Stimulated activated CD4-positive, alpha-beta T cell treated with anti-CD3 and anti-CD28 coated beads, Interleukin-2, amount 100 ng/mL, for 4 hours (primary cell): ENCODE data around the gene CCDC88A.
A peak's percentile ranks its signal among the peaks of the same experiment; 100 is the strongest.
"Not testable (repeated sequence)": the region's sequence is repeated elsewhere in the genome, so short reads cannot be mapped to it uniquely, and the experiment has no call there.

Experiments
- DNase-seq: peaks from one replicate; pipeline ENCODE4 v3.0.0-alpha.2; 2020; ENCODE audit warnings: low read depth

The CCDC88A gene

DNA sequence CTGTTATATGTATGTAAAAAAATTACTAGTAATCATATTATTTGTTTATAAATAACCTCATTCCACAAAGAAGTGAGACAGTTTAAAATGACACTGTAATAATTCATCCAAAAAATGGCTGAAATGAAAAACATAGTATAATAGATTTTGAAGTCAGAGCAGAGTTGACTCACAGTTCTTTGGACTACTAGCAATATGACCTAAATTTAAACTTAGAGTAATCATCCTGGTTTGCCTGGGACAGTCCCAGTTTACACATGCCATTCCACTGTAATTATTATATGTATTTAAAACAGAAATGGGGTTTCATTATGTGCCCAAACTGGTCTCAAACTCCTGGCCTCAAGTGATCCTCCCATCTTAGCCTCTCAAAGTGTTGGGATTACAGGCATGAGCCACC lies 48.3 kb downstream of the CCDC88A start:
- no peak for DNase-seq

DNA sequence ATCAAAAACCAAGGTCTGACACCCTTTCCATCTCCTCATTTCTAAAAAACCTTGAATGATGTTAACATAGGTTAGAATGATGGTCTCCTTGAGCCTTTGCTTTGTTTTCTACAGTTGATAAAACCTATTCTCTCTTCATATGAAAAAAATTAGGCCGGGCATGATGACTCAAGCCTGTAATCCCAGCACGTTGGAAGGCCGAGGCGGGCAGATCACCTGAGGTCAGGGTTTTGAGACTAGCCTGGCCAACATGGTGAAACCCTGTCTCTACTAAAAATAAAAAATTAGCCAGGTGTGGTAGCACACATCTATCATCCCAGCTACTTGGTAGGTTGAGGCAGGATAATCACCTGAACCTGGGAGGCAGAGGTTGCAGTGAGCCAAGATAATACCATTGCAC lies 49.4 kb downstream of the CCDC88A start:
- no peak for DNase-seq

DNA sequence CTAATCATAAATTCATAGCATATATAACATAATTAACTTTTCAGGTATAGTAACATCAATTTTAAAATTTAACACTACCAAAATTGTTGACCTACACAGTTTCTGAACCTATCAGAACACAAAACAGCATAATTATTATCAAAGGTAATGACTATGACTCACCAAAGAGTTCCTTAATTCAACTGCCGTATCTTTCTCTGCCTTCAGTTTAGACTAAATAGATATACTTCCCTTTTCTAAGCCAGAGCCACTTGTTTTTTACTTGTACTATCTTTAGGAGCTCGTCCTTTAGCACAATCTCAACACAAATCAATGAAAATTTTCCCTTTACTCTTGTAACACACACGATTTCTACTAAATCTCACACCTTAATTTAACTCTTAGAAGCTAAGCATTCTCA lies 54.4 kb downstream of the CCDC88A start:
- DNase-seq, result no peak

DNA sequence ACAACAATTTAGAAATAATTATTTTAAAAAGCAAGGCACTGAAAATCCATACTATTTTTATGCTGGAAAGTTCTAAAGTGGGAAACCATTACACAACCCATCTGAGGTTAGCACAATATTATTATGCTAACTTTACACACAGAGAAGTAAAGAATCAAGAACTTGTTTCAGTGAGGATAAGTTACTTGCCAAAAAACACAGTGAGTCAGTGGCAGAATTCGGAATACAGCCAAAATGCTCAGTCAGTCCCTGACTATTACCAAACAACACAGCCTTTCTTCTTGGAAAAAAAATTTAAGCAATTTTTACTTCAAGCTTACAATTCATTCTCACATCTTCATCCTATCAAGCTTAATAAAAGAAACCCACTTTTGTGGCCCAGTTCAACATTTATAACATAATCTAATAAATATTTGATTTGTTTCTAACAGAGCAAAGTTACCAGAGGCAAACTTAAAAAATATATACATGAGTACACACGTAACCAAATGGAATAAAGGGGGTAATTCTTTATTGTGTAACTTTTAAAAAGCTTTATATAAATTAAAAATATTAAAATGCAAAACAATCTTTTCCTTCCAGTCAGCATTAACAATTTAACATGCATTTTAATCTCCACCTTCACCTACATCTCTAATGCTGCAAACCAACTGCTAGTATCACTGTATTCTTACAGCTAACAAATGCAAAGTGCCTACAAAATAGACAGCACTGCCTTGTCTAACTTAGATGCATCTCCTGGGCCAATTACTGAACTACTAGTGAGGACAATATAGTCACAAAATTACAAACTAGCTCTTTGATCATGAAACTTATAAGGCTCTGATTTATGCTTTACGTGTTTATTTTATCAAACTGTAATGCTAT lies 55.2 kb downstream of the CCDC88A start:
- no peak for DNase-seq

DNA sequence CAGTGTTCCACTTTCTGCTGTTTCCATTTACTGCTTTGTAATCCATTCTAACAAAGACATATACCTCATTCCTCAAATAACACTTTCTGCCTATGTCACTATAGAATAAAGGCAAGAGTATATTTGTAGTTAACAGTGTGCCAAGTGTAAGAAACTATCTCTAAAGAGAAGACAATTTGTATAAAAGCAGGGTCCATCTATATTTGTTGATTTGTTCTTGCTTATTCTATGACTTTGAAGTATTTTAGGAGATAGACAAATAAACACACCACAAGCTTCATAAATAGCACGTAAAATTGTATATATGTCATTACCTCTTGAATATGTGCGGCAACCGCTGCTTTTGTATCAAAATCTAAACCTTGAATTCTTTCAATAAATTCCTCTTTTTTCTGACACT lies 56.0 kb downstream of the CCDC88A start:
- DNase-seq, result no peak

DNA sequence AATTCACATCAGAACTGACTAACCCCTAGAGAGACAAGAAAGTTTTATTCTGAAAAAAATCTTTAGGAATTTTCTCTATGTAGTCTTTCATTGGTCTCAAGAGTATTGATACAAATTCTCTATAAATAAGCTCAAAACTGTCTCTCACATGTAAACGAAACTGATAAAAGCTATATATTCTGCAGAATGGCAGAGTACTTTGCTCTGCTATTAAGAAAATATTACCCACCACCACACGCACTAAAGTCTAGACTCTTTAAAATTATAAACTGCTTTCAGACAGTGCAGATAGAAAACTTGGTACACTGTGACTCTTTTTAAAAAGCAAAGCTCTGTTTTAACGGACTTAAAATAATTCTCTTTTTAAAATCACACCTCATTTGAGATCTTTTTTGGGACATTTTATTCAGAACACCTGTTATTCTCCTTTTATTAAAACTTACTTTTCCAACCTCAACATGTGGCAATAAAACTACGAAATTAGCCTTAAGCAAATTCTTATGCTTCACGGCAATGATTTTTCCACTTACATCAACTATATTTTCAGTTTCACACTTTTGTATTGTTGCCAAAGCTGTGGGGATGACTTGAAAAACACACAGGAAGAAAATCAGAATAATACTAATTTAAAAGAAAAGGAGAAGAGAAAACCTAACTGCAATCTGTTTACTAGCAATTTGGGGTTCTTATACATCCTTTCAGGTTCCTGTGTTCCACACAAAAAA lies 58.0 kb downstream of the CCDC88A start:
- DNase-seq, result no peak

DNA sequence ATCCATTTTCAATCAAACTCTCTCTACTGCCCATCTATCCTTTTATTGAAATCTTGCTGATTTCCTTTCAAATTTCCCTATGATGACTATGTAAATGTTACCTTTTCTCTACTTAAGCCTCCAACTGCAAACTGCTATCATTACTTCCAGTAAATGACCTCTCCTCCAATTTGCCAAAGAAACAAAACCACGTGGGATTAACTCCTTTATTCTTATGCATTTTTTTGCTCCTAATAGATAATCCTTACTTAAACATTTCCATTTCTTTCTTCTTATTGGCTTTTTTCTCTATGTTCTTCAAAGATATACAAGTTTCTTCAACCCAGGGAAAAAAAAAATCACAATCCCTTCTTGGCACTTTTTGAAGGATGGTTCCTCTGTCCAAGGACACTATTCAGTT lies 61.2 kb downstream of the CCDC88A start:
- no peak for DNase-seq

DNA sequence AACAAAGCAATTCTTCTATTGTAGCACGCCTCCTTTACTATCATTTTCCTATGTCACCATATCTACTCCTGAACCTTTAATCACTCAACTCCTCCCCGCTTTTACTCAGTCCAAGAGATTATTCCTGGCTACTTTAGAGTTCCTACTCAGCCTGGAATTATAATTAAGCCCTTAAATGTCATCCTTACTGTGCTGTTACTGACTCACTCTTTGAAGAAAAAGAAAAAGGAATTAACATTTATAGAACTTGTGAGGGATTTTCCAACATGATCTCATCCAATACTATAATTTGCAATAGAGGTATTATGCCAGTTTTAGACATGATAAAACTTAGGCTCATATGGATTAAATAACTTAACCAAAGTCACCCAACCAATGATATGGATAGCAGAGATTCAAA lies 61.7 kb downstream of the CCDC88A start:
- no peak for DNase-seq

DNA sequence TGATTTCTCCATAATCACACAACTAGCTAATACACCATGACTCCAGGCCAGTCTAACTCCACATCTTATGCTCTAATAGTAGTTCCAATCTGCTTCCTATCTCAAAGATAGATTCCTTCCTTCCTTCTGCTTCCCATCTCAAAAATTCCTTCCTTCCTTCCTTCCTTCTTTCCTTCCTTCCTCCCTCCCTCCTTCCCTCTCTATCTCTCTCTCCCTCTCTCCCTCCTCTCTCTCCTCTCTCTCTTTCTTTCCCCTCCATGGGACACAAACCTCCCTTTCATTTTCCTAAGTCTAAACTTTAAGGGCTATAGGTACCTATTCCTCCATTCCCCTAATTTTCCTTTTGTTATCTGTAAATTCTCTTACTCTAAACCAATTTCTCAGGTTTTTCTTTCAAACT lies 62.5 kb downstream of the CCDC88A start:
- no peak for DNase-seq

DNA sequence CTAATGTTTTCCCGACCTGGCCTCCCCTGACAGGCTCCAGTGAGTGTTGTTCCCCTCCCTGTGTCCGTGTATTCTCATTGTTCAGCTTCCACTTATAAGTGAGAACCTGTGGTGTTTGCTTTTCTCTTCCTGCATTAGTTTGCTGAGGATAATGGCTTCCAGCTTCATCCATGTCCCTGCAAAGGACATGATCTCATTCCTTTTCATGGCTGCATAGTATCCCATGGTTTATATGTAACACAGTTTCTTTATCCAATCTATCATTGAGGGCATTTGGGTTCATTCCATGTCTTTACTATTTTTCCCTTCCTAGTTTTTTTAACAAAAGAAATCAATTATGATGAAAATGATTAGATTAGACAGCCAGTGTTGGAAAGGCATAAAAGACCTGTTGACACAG lies 63.5 kb downstream of the CCDC88A start:
- DNase-seq, result not testable (repeated sequence)

DNA sequence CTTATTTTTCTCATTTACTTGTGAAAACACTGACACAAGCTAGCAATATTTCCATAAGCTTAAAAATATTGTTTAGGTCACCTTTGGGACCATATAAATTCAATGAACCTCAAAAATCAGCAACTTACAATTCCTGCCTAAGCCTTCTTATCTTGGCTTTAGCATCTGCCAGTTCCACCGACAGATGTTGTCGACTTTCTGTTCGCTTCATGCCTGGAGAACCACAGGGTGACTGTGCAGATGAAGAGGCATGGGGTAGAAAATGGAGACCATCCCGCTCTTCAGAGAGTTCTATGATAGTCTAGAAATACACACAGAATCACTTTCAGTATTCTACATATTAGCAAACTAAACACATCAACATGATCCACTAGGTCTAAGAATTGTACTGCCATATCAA lies 64.2 kb downstream of the CCDC88A start:
- no peak for DNase-seq

DNA sequence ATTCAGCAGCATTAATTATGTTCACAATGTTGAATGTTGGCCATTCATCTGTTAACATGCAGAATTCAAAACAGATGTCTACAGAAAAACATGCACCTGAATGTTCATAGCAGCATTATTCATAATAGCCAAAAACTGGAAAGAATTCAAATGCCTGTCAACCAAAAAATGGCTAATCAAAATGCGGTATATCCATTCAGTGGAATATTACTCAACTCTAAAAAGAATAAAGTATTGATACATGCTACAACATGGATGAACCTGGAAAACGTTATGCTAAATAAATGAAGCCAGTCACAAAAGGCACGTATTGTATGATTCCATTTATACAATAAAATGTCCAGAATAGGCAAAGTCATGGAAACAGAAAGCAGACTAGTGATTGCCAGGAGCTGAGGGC lies 68.0 kb downstream of the CCDC88A start:
- no peak for DNase-seq

DNA sequence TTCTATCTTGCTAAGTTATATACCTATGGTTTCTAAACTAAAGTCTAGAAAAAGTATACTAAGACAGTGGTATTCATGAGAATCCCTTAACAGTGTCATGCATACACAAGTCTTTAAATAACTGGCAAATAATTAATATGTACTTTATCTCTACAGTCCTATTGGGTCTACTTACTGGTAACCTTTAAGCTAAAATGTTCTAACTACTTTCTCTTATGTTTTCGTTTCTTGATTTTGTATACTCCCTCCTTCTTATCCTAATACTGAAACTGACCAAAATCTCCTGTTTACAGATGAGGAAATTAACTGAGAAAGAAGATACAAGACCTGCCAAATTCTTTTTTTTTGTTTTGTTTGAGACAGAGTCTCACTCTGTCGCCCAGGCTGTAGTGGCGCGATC lies 74.6 kb downstream of the CCDC88A start:
- no peak for DNase-seq

DNA sequence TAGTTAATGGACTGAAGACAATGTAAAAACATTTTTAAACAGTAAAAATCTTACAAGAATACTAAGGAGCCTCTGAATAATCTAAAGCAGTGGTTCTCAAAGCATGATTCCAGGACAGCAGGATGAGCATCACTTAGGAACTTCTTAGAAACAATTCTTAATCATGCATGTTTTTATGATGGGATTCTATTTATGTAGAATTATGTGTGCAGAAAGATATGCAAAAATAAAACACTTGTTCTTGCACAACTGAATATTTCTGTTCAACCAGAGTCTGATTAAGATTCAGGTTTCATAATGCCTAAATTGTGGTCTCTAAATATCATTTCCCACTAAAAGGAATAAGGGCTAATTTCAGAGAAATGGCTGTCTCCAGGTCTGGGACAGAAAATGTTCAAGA lies 81.4 kb downstream of the CCDC88A start:
- DNase-seq, result no peak

DNA sequence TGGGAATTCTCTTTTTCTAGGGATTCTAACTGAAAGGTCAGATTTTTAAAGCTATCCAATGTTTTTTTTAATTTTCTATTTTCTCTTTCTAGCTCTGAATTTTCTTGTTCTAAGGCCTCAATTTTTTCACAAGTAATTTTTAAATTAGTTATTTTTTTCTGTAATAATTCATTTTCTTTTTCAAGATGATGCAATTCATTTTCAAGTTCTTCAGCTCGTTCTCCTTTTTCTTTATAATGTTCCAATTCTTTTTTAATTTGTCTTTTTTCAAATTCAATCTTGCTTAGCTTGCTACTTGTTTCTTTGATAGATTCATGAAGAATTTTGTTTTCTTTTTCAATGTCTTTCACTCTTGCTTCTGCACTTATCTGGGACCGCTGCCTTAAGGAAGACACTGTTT lies 84.9 kb downstream of the CCDC88A start:
- DNase-seq, result no peak

DNA sequence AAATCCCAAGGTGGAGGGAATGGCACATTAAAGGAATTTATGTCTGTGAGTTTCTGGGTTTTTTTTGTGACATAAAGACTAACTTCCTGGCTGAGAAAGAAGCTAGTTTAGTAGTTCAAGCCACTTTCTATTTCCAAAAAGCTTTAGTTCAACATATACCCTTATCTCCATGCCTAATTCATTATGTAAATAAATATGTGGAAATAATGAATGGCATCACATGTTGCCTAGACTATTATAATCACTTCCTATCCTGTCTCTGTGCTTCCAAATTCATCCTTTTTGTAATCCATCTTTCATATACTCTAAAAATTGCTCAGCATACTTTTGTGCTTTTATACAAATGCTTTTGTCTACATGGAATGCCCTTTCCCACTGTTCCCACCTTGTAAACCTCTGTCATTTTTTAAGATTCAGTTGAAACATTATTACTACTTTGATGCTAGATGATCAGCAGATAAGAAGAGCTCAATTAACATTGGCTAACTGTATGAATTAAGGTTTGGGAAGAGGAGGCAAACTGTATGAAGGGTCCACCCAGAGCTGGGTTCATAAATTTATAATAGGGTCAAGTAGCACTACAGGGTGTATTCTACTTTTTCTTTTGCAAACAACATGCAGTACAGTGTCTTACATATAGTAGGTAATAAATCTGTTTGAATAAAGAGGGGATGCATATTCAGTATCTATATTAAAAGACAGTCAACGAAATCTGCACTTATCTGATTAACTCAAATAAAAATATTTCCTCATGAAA lies 88.9 kb downstream of the CCDC88A start:
- DNase-seq, result no peak

DNA sequence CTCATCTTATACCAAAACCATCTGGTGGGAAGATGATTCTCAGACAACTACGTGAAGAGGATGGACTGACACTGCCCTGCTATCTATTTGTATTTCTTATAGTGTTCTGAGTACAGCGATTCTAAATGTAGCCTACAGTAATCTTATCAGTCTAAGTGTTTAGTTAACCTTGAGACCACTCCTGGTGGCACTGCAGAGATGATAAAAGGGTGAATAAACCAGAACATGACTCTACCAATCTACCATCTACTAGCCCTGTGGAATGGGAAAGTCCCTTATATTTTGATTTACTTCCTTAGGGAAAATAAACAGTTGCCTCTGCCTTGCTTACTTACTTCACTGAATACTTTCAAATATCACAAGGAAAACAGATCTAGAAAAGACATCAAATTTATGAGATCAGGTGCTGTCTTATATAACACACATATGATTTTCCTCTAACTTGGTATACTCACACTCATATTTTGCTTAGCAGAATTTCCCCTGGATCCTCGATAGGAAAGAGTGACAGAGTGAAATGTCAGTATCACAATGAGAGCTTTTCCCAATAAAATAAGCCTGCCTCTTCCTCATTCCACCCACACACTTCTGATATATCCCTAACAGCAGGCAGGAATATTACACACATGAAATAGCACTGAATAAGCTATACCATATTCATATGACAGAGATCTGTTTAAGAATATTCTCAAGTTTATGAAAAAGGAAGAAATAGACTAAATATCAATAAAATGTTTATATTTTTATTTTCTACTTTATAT lies 92.0 kb downstream of the CCDC88A start:
- no peak for DNase-seq

DNA sequence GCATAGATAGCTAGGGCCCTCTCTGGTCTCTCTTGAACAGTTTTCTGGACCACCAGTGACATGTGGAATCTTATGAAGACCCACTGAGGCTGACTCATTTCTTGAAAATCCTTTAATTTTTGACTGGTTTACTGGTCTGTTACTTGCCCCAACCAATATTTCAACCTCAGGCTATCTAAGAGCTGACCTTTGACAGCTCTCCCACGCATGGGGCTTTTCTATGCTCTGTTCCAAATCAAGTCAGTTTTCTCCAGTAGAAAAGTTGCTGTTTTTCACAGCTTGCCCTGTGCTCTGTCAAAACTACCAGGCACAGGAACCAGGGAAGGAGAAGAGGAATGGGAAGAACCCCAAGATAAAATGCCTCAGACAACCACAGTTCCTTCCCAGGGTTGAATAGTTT lies 104.7 kb downstream of the CCDC88A start:
- no peak for DNase-seq

DNA sequence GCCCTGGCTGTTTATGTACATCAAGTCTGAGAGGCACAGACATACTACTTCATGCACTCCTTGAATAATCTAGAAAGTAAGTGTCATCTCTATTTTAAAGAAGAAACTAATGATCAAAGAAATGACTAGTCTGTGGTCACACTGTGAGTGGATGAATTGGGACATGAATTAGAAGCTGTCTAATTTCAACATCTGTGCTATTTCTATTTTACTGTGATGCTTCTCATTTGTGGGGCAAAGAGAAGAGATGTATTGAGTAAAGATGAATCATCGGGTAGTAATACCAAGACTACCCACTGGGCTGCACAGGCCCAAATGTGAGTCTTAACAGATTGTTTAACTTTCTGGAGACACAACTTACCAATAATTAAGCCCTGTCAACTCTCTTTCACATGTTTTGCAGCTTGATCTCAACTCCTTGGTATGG lies 108.2 kb downstream of the CCDC88A start:
- no peak for DNase-seq

DNA sequence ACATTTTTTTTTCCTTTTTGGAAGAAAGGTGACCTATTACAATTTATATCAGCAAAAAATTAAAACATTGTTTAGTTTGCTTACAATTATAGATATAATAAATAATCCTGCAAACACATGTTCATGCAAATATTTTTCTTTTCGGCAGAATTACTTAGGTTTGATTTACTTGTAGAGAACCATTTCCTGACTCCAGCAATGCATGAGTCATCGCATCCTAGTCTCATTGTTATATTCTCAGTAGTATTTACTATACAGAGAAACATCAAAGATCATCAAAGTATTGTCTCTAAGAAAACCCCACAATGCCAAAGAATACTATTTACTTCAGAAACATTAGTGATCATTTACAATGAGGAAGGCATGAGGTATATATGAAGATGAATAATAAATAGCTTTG lies 110.2 kb downstream of the CCDC88A start:
- DNase-seq, result peak; percentile 3

DNA sequence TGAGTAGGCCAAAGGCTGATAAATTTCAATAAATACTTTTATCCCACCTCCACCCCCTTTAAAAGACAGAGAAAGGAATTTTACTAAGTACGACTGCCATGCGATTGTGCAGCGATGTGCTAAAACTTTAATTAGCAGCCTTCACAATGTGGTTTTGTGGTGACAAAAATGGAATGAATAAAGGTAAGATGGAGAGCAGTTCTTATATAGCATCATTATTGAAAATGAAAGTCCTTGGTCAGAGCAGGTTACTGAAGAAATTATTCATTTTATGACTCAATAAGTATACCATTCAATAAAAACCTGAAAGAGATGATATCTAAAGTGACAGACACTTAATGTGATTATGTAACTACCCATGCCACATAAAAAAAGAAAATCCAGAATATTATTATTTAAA lies 117.4 kb downstream of the CCDC88A start:
- no peak for DNase-seq

DNA sequence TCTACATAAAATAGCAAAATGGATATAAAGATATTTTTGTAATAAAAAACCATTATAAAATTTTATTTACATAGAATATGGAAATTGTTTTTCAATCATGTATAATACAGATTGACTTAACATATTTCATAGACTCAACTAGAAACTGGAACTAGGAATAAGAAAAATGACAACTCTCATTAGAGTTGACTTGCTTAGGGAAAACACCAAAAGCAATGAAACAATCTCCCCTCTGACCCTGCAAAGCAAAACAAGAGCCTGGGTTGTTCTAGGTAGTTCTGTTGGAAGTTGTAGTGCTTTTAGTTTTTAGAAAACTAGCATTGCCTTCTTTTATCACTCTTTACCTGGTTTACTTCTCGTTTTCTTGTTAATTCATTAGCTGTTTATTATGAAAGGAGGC lies 118.4 kb downstream of the CCDC88A start:
- no peak for DNase-seq
